DOHH2 (cell line): ENCODE data around the gene PLCXD1.

Source experiments
- CTCF ChIP-seq: fragments of 200-600 bp; sonication (generic); IDR thresholded peaks from one replicate; pipeline ENCODE4 v1.5.1; 2014; ENCODE audit warnings: antibody characterized with exemption, mild to moderate bottlenecking, low read depth, low read length; ENCODE audit not compliant: poor library complexity, severe bottlenecking
- EZH2phosphoT487 ChIP-seq: fragments of 200-600 bp; sonication (generic); IDR thresholded peaks from 2 replicates; pipeline ENCODE4 v1.6.1; 2017; ENCODE audit warnings: borderline replicate concordance, mild to moderate bottlenecking, antibody characterized with exemption, low read length, moderate library complexity, mixed read lengths

GRCh38 chrX:255923-256331 is 25.3 kb upstream of the PLCXD1 start:
- no peak for TF ChIP-seq CTCF
- no peak for TF ChIP-seq EZH2phosphoT487
